HL-60 (cell line): ENCODE results near the gene CDH6.

Source experiments
- DNase-seq, 2 experiments: peaks; one replicate each; pipeline ENCODE4 v3.0.0-alpha.2; 2010 to 2020; ENCODE audit warnings: low read depth in 1 of 2, low spot score in 1 of 2
- H3K27ac ChIP-seq: fragments of 250-450 bp; sonication (Bioruptor Pico); replicated peaks from 2 replicates; pipeline ENCODE4 v1.5.1; 2020; ENCODE audit warnings: mild to moderate bottlenecking, moderate library complexity
- H3K27me3 ChIP-seq: fragments of 250-450 bp; sonication (Bioruptor Pico); 2 replicates; pipeline ENCODE4 v1.5.1; 2021; ENCODE audit warnings: mild to moderate bottlenecking, moderate library complexity; ENCODE audit not compliant: insufficient read depth, poor library complexity, severe bottlenecking
- H3K4me3 ChIP-seq: replicated peaks from 2 replicates; pipeline ENCODE4 v1.5.1; 2011; ENCODE audit warnings: mild to moderate bottlenecking, control low read depth, low read length; ENCODE audit not compliant: insufficient read depth
- GABPA ChIP-seq: IDR thresholded peaks from 2 replicates; pipeline ENCODE4 v1.6.1; 2012; ENCODE audit warnings: low read depth
- POLR2AphosphoS5 ChIP-seq: IDR thresholded peaks from 2 replicates; pipeline ENCODE4 v1.6.1; 2012; ENCODE audit warnings: low read depth
- SPI1 ChIP-seq: IDR thresholded peaks from 2 replicates; pipeline ENCODE4 v1.6.1; 2012; ENCODE audit warnings: low read depth, mild to moderate bottlenecking, borderline replicate concordance
- TF ChIP-seq, protein P1 (sequence below): IDR thresholded peaks from 2 replicates; pipeline ENCODE4 v1.6.1; 2012; ENCODE audit warnings: low read depth; ENCODE audit not compliant: insufficient replicate concordance
- TF ChIP-seq, protein P2 (sequence below): IDR thresholded peaks from one replicate; pipeline ENCODE4 v1.5.1; 2011; ENCODE audit warnings: low read length, control low read depth, inconsistent platforms; ENCODE audit not compliant: insufficient read depth

CDH6 gene

DNA sequence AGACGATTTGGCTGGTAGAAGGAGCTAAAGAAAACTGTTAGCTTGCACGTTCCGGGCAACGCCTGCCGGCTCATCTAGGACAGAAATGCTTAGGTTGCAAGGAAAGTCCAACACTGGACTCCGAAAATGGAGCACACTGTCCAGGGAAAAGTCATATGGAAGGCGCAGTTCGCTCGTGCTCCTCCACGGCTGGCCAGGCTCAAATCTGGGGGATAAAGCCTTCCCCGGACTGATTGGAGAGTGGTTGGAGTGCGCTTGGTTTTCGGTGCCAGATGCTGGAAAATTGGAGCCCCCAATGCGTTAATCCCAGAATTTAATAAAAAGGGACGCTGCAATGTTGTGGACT lies 955 bp downstream of the CDH6 start:
- no peak for DNase-seq

DNA sequence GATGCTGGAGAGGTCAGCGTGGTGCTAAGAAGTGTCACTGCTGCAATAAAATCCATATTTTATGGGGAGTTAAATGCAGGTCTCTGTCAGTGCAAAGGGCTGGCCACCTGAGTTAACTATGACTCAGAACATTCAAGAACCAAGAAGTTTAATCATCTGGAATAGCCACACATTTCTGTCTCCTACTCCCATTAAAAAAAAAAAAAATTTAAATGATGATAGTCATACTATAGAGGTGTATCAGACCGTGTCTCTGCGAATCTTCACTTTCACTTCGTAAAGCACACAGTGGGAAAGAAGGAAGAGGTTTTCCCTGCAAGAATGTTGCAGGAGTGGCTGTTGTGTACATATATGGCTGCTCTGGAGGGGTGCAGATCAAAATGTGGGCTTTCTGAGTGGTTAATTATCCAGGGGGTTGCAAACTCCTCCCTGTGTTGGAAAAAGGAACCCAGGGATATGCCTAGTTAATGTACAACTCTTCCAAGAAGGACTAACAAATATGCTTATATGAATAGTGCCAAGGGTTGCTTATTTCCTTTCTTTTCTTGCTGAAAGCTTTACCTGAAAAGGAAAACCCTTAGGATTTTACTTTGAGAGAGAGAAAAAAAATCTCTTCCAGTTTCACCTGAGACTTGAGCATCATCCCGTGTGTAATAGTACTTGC lies 1.5 kb downstream of the CDH6 start:
- no peak for DNase-seq
- no peak for TF ChIP-seq POLR2AphosphoS5
- TF ChIP-seq, protein P1, sequence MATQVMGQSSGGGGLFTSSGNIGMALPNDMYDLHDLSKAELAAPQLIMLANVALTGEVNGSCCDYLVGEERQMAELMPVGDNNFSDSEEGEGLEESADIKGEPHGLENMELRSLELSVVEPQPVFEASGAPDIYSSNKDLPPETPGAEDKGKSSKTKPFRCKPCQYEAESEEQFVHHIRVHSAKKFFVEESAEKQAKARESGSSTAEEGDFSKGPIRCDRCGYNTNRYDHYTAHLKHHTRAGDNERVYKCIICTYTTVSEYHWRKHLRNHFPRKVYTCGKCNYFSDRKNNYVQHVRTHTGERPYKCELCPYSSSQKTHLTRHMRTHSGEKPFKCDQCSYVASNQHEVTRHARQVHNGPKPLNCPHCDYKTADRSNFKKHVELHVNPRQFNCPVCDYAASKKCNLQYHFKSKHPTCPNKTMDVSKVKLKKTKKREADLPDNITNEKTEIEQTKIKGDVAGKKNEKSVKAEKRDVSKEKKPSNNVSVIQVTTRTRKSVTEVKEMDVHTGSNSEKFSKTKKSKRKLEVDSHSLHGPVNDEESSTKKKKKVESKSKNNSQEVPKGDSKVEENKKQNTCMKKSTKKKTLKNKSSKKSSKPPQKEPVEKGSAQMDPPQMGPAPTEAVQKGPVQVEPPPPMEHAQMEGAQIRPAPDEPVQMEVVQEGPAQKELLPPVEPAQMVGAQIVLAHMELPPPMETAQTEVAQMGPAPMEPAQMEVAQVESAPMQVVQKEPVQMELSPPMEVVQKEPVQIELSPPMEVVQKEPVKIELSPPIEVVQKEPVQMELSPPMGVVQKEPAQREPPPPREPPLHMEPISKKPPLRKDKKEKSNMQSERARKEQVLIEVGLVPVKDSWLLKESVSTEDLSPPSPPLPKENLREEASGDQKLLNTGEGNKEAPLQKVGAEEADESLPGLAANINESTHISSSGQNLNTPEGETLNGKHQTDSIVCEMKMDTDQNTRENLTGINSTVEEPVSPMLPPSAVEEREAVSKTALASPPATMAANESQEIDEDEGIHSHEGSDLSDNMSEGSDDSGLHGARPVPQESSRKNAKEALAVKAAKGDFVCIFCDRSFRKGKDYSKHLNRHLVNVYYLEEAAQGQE, result no peak
- TF ChIP-seq GABPA, result no peak
- no peak for TF ChIP-seq SPI1
- TF ChIP-seq, protein P2, sequence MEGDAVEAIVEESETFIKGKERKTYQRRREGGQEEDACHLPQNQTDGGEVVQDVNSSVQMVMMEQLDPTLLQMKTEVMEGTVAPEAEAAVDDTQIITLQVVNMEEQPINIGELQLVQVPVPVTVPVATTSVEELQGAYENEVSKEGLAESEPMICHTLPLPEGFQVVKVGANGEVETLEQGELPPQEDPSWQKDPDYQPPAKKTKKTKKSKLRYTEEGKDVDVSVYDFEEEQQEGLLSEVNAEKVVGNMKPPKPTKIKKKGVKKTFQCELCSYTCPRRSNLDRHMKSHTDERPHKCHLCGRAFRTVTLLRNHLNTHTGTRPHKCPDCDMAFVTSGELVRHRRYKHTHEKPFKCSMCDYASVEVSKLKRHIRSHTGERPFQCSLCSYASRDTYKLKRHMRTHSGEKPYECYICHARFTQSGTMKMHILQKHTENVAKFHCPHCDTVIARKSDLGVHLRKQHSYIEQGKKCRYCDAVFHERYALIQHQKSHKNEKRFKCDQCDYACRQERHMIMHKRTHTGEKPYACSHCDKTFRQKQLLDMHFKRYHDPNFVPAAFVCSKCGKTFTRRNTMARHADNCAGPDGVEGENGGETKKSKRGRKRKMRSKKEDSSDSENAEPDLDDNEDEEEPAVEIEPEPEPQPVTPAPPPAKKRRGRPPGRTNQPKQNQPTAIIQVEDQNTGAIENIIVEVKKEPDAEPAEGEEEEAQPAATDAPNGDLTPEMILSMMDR, result no peak
- Histone ChIP-seq H3K27ac (no peak overlapping the region), H3K27me3 (peaks cover 32% of the 10 kb centered on the region), H3K4me3 (no peak overlapping the region)

More for the DNA sequence above, 955 bp downstream of the CDH6 start:
- TF ChIP-seq POLR2AphosphoS5, result no peak
- no peak for TF ChIP-seq SPI1
- TF ChIP-seq, protein P2, result no peak
- TF ChIP-seq GABPA, result no peak
- TF ChIP-seq, protein P1, result no peak
- H3K4me3 ChIP-seq, result no peak overlapping the region
- peaks cover 32% of the 10 kb centered on the region for H3K27me3 ChIP-seq
- H3K27ac ChIP-seq, result no peak overlapping the region

DNA sequence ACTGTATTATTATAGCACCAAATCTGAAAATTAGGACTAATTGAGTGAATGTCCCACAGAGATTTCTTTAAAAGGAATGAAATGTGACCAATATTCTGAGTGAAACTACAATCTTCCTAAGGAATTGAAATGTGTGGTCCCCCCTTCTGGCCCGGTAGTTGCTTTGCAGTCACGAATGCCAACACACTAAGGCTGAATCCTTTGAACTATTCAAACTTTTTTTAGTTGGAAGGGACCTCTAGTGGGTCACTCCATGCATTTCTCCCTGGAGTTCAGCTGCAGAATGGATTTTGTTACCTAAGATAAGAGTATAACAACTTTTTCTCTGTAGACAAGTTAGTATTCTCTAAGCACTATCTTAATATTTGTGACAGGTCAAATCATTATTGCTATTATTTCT lies 2.8 kb downstream of the CDH6 start:
- Histone ChIP-seq H3K4me3 (no peak overlapping the region), H3K27ac (no peak overlapping the region), H3K27me3 (peaks cover 32% of the 10 kb centered on the region)
- no peak for TF ChIP-seq GABPA
- TF ChIP-seq, protein P1, result no peak
- TF ChIP-seq, protein P2, result no peak
- no peak for TF ChIP-seq POLR2AphosphoS5
- TF ChIP-seq SPI1, result no peak
- no peak for DNase-seq
